Mucosa of stomach (tissue), 1 donor: Measurements from ENCODE around the gene FHAD1.
"Not testable (repeated sequence)": the region's sequence is repeated elsewhere in the genome, so short reads cannot be mapped to it uniquely, and the experiment has no call there.

Source experiments
- H3K27me3 ChIP-seq: one replicate; pipeline ENCODE4 v1.7.0; 2013; ENCODE audit warnings: mild to moderate bottlenecking, low read length; ENCODE audit not compliant: control insufficient read depth, insufficient read depth
- H3K36me3 ChIP-seq: one replicate; pipeline ENCODE4 v1.7.0; 2013; ENCODE audit warnings: low read length; ENCODE audit not compliant: control insufficient read depth, insufficient read depth
- H3K4me1 ChIP-seq: one replicate; pipeline ENCODE4 v1.7.0; 2013; ENCODE audit warnings: mild to moderate bottlenecking, low read length; ENCODE audit not compliant: control insufficient read depth, insufficient read depth
- H3K4me3 ChIP-seq: one replicate; pipeline ENCODE4 v1.7.0; 2013; ENCODE audit warnings: low read length
- H3K9ac ChIP-seq: one replicate; pipeline ENCODE4 v1.7.0; 2013; ENCODE audit warnings: mild to moderate bottlenecking, low read length, moderate library complexity
- H3K9me3 ChIP-seq: one replicate; pipeline ENCODE4 v1.7.0; 2013; ENCODE audit warnings: mild to moderate bottlenecking, low read length, moderate library complexity; ENCODE audit not compliant: control insufficient read depth
- donor health status: Pancreatic carcinoma.

Gene FHAD1

GRCh38 chr1:15434739-15435138 is 187.7 kb downstream of the FHAD1 start:
- H3K27me3 ChIP-seq, H3K9ac ChIP-seq, H3K9me3 ChIP-seq, H3K4me3 ChIP-seq, H3K36me3 ChIP-seq: not testable (repeated sequence)
- peaks cover 31% of the 10 kb centered on the region for H3K4me1 ChIP-seq

- Histone ChIP-seq H3K27me3 (no peaks in the 10 kb centered on the region), H3K4me1 (peaks cover 28% of the 10 kb centered on the region), H3K9me3 (no peaks in the 10 kb centered on the region), H3K36me3 (peaks cover 7% of the 10 kb centered on the region), H3K4me3 (no peak overlapping the region), H3K9ac (no peak overlapping the region)
Observed at GRCh38 chr1:15435239-15436077, 188.4 kb downstream of the FHAD1 start.

GRCh38 chr1:15436881-15437442 is 189.9 kb downstream of the FHAD1 start:
- Histone ChIP-seq H3K9me3 (no peaks in the 10 kb centered on the region), H3K36me3 (no peaks in the 10 kb centered on the region), H3K4me3 (no peak overlapping the region), H3K4me1 (peaks cover 15% of the 10 kb centered on the region), H3K27me3 (no peaks in the 10 kb centered on the region), H3K9ac (no peak overlapping the region)

- H3K9me3 ChIP-seq, result no peaks in the 10 kb centered on the region
- H3K36me3 ChIP-seq, result no peaks in the 10 kb centered on the region
- no peaks in the 10 kb centered on the region for H3K4me1 ChIP-seq
- no peak overlapping the region for H3K4me3 ChIP-seq
- no peaks in the 10 kb centered on the region for H3K27me3 ChIP-seq
- no peak overlapping the region for H3K9ac ChIP-seq
Observed at GRCh38 chr1:15439325-15439724, 192.3 kb downstream of the FHAD1 start.

GRCh38 chr1:15440357-15440756 is 193.3 kb downstream of the FHAD1 start:
- H3K27me3 ChIP-seq, result peaks cover 2% of the 10 kb centered on the region
- H3K9me3 ChIP-seq, result no peaks in the 10 kb centered on the region
- no peaks in the 10 kb centered on the region for H3K4me1 ChIP-seq
- H3K4me3 ChIP-seq, result no peak overlapping the region
- no peaks in the 10 kb centered on the region for H3K36me3 ChIP-seq
- H3K9ac ChIP-seq, result no peak overlapping the region

GRCh38 chr1:15441247-15441646 is 194.2 kb downstream of the FHAD1 start:
- Histone ChIP-seq H3K4me1 (no peaks in the 10 kb centered on the region), H3K4me3 (no peak overlapping the region), H3K36me3 (no peaks in the 10 kb centered on the region), H3K9ac (no peak overlapping the region), H3K9me3 (no peaks in the 10 kb centered on the region), H3K27me3 (peaks cover 2% of the 10 kb centered on the region)

- Histone ChIP-seq H3K4me3 (no peak overlapping the region), H3K9ac (no peak overlapping the region), H3K9me3 (no peaks in the 10 kb centered on the region), H3K27me3 (peaks cover 4% of the 10 kb centered on the region), H3K4me1 (no peaks in the 10 kb centered on the region), H3K36me3 (no peaks in the 10 kb centered on the region)
Observed at GRCh38 chr1:15442119-15442518, 195.1 kb downstream of the FHAD1 start.

GRCh38 chr1:15442759-15443158 is 195.7 kb downstream of the FHAD1 start:
- Histone ChIP-seq H3K4me3 (no peak overlapping the region), H3K9ac (no peak overlapping the region), H3K4me1 (no peaks in the 10 kb centered on the region), H3K36me3 (no peaks in the 10 kb centered on the region), H3K9me3 (no peaks in the 10 kb centered on the region), H3K27me3 (peaks cover 10% of the 10 kb centered on the region)

GRCh38 chr1:15443281-15443680 is 196.3 kb downstream of the FHAD1 start:
- Histone ChIP-seq H3K4me3 (no peak overlapping the region), H3K9me3 (no peaks in the 10 kb centered on the region)

GRCh38 chr1:15444468-15445389 is 197.7 kb downstream of the FHAD1 start:
- H3K9ac ChIP-seq, result no peak overlapping the region
- no peaks in the 10 kb centered on the region for H3K36me3 ChIP-seq
- no peaks in the 10 kb centered on the region for H3K4me1 ChIP-seq
- H3K4me3 ChIP-seq, result no peak overlapping the region
- no peaks in the 10 kb centered on the region for H3K9me3 ChIP-seq
- H3K27me3 ChIP-seq, result peaks cover 10% of the 10 kb centered on the region

More at GRCh38 chr1:15443281-15443680, 196.3 kb downstream of the FHAD1 start:
- Histone ChIP-seq H3K4me1 (no peaks in the 10 kb centered on the region), H3K36me3 (no peaks in the 10 kb centered on the region), H3K9ac (no peak overlapping the region), H3K27me3 (peaks cover 10% of the 10 kb centered on the region)

GRCh38 chr1:15445390-15446122 is 198.5 kb downstream of the FHAD1 start:
- no peaks in the 10 kb centered on the region for H3K4me1 ChIP-seq
- no peaks in the 10 kb centered on the region for H3K9me3 ChIP-seq
- H3K9ac ChIP-seq, result no peak overlapping the region
- H3K27me3 ChIP-seq, result peaks cover 10% of the 10 kb centered on the region
- no peak overlapping the region for H3K4me3 ChIP-seq
- no peaks in the 10 kb centered on the region for H3K36me3 ChIP-seq
